HepG2 (cell line): ENCODE measurements around the gene CASP3.

Source experiments
- FOXC1 ChIP-seq: sonication (generic); formaldehyde crosslinking; IDR thresholded peaks from 2 replicates; pipeline ENCODE4 v1.8.0; 2022; ENCODE audit warnings: mild to moderate bottlenecking, missing genetic modification reagents, borderline replicate concordance
- MAZ ChIP-seq, 2 experiments: sonication (generic) in 1 of 2; formaldehyde crosslinking in 1 of 2; IDR thresholded peaks; 2 replicates each; pipeline versions ENCODE4 v1.5.0 to v1.6.1; 2012 to 2020; ENCODE audit warnings: low read depth in 2 of 2, mild to moderate bottlenecking in 2 of 2, borderline replicate concordance in 1 of 2, improper control_type of control experiment in 1 of 2, low read length in 1 of 2, missing genetic modification reagents in 1 of 2, moderate library complexity in 1 of 2
- POLR2A ChIP-seq, 2 experiments: IDR thresholded peaks; 2 replicates each; pipeline ENCODE4 v1.6.1; 2011; ENCODE audit warnings: low read depth in 2 of 2, low read length in 2 of 2, mild to moderate bottlenecking in 1 of 2, moderate library complexity in 1 of 2; ENCODE audit not compliant: insufficient read depth in 1 of 2
- POLR2AphosphoS5 ChIP-seq: IDR thresholded peaks from 2 replicates; pipeline ENCODE4 v1.6.1; 2012; ENCODE audit warnings: low read depth, low read length
- RFX1 ChIP-seq: fragments of 450-650 bp; IDR thresholded peaks from 2 replicates; pipeline ENCODE4 v1.6.1; 2017
- RFX5 ChIP-seq: IDR thresholded peaks from 2 replicates; pipeline ENCODE4 v1.6.1; 2011; ENCODE audit warnings: low read depth, low read length, improper control_type of control experiment
- XBP1 ChIP-seq: sonication (generic); formaldehyde crosslinking; IDR thresholded peaks from 2 replicates; pipeline ENCODE4 v1.5.0; 2020; ENCODE audit warnings: missing genetic modification reagents
- TF ChIP-seq, protein P1 (sequence below): IDR thresholded peaks from 2 replicates; pipeline ENCODE4 v1.6.1; 2012; ENCODE audit warnings: inconsistent platforms

DNA sequence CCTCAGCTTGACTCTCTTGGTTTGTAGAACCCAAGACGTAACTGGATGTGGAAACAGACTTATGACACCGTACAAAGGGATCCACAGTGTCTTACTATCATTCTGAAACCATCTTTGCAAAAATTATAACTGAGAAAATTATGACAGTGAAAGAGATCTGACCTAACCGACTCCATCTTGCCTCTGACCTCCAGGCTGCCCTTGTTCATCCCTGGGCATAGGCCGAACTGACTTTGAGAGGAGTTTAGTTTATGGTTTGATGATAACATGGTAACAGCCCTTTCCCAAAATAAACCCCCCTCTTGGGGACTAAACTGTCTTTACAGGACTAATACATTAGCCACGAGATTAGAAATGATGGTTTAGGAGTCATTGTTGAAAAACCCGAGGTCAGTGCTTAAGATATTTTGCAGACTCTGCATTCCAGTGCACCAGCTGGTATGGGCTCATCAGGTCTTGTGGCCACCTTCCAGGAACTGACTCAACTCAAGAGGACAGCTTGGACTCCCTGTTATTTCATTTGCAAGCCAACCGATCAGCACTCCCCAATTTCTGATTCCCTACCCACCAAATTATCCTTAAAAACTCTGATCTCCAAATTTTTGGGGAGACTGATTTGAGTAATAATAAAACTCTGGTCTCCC lies 49.6 kb downstream of the CASP3 start:
- TF ChIP-seq MAZ (IDR thresholded peaks at IDR 0.05; ENCODE audit: borderline replicate concordance, low read depth, low read length) = no peak
- TF ChIP-seq MAZ (CRISPR knock-in tag; IDR thresholded peaks at IDR 0.05; ENCODE audit: low read depth) = no peak
- no peak for TF ChIP-seq FOXC1 (CRISPR knock-in tag)
- TF ChIP-seq RFX5 = no peak
- no peak for TF ChIP-seq RFX1
- TF ChIP-seq, protein P1, sequence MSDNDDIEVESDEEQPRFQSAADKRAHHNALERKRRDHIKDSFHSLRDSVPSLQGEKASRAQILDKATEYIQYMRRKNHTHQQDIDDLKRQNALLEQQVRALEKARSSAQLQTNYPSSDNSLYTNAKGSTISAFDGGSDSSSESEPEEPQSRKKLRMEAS = no peak
- no peak for TF ChIP-seq POLR2AphosphoS5
- TF ChIP-seq XBP1 = no peak
- no peak for TF ChIP-seq POLR2A (IDR thresholded peaks at IDR 0.05; ENCODE audit: insufficient read depth in 1 of 2, low read depth in 2 of 2, low read length in 2 of 2)
